Prostate gland (tissue), 2 donors: ENCODE measurements around the gene TRIB2.

Source experiments
- POLR2A ChIP-seq: fragments of 450-650 bp; IDR thresholded peaks from one replicate; pipeline ENCODE4 v1.6.1; 2016; ENCODE audit warnings: antibody characterized with exemption, mild to moderate bottlenecking
- POLR2AphosphoS5 ChIP-seq: sonication (generic); formaldehyde crosslinking; IDR thresholded peaks from one replicate; pipeline ENCODE4 v1.6.1; 2017; ENCODE audit warnings: antibody characterized with exemption
- TF ChIP-seq, protein P1 (sequence below), 4 experiments: fragments of 200-600 bp in 2 of 4; fragments of 450-650 bp in 2 of 4; sonication (generic) in 2 of 4; IDR thresholded peaks; 1 replicate in 3 of 4; 2 replicates in 1 of 4; pipeline ENCODE4 v1.5.1; 2016 to 2019; ENCODE audit warnings: antibody characterized with exemption in 4 of 4, mild to moderate bottlenecking in 2 of 4, moderate library complexity in 2 of 4

- TF ChIP-seq, protein P1, sequence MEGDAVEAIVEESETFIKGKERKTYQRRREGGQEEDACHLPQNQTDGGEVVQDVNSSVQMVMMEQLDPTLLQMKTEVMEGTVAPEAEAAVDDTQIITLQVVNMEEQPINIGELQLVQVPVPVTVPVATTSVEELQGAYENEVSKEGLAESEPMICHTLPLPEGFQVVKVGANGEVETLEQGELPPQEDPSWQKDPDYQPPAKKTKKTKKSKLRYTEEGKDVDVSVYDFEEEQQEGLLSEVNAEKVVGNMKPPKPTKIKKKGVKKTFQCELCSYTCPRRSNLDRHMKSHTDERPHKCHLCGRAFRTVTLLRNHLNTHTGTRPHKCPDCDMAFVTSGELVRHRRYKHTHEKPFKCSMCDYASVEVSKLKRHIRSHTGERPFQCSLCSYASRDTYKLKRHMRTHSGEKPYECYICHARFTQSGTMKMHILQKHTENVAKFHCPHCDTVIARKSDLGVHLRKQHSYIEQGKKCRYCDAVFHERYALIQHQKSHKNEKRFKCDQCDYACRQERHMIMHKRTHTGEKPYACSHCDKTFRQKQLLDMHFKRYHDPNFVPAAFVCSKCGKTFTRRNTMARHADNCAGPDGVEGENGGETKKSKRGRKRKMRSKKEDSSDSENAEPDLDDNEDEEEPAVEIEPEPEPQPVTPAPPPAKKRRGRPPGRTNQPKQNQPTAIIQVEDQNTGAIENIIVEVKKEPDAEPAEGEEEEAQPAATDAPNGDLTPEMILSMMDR (IDR thresholded peaks at IDR 0.05), result no peak
- TF ChIP-seq POLR2A (no peak), POLR2AphosphoS5 (no peak)
These were observed 42.5 kb downstream of the TRIB2 start for GRCh38 chr2:12759248-12759647.
